Putamen (tissue), 1 donor: ENCODE results near the gene HS6ST2.
"Not testable (repeated sequence)": the region's sequence is repeated elsewhere in the genome, so short reads cannot be mapped to it uniquely, and the experiment has no call there.

ENCODE experiments used
- DNase-seq: peaks from one replicate; pipeline ENCODE4 v3.0.0-alpha.2; 2016; ENCODE audit warnings: low spot score

HS6ST2 gene

GRCh38 chrX:132958091-132958703, at the start of gene HS6ST2:
Gene HS6ST2 (minus strand): TSS chrX:132958629.
- DNase-seq: no peak

GRCh38 chrX:133007458-133007857, 49.0 kb upstream of the HS6ST2 start:
- no peak for DNase-seq

- DNase-seq: no peak
Measured at GRCh38 chrX:133005616-133006015, 47.2 kb upstream of the HS6ST2 start.

GRCh38 chrX:133005042-133005441, 46.6 kb upstream of the HS6ST2 start:
- DNase-seq: no peak

GRCh38 chrX:132999209-132999608, 40.8 kb upstream of the HS6ST2 start:
- DNase-seq: no peak

GRCh38 chrX:132990835-132991234, 32.4 kb upstream of the HS6ST2 start:
- no peak for DNase-seq

GRCh38 chrX:132986556-132986955, 28.1 kb upstream of the HS6ST2 start:
- no peak for DNase-seq

GRCh38 chrX:132984058-132984650, 25.7 kb upstream of the HS6ST2 start:
- DNase-seq: no peak

- DNase-seq: no peak
Measured at GRCh38 chrX:132983496-132983895, 25.1 kb upstream of the HS6ST2 start.

GRCh38 chrX:132980035-132980434, 21.6 kb upstream of the HS6ST2 start:
- DNase-seq: not testable (repeated sequence)

- no peak for DNase-seq
Measured at GRCh38 chrX:132968296-132968949, 10.0 kb upstream of the HS6ST2 start.

- no peak for DNase-seq
Measured at GRCh38 chrX:132967049-132967448, 8.6 kb upstream of the HS6ST2 start.

- DNase-seq: no peak
Measured at GRCh38 chrX:132965461-132965860, 7.0 kb upstream of the HS6ST2 start.

GRCh38 chrX:132961511-132961910, 3.1 kb upstream of the HS6ST2 start:
- DNase-seq: no peak

- peak; percentile 28 for DNase-seq
Measured at GRCh38 chrX:132957211-132958090, 978 bp downstream of the HS6ST2 start.

- no peak for DNase-seq
Measured at GRCh38 chrX:132956421-132957210, 1.8 kb downstream of the HS6ST2 start.

GRCh38 chrX:132955690-132956089, 2.7 kb downstream of the HS6ST2 start:
- DNase-seq: no peak

GRCh38 chrX:132954323-132954722, 4.1 kb downstream of the HS6ST2 start:
- DNase-seq: no peak

GRCh38 chrX:132953354-132953753, 5.1 kb downstream of the HS6ST2 start:
- DNase-seq: no peak

GRCh38 chrX:132948648-132949260, 9.7 kb downstream of the HS6ST2 start:
- DNase-seq: no peak

GRCh38 chrX:132945055-132945599, 13.3 kb downstream of the HS6ST2 start:
- not testable (repeated sequence) for DNase-seq
